ENCODE measurements around the gene TPT1.
"Not testable (repeated sequence)": the region's sequence is repeated elsewhere in the genome, so short reads cannot be mapped to it uniquely, and the experiment has no call there.

GRCh38 chr13:45390348-45390747 is 49.4 kb upstream of the TPT1 start:
- TF ChIP-seq, protein P1, sequence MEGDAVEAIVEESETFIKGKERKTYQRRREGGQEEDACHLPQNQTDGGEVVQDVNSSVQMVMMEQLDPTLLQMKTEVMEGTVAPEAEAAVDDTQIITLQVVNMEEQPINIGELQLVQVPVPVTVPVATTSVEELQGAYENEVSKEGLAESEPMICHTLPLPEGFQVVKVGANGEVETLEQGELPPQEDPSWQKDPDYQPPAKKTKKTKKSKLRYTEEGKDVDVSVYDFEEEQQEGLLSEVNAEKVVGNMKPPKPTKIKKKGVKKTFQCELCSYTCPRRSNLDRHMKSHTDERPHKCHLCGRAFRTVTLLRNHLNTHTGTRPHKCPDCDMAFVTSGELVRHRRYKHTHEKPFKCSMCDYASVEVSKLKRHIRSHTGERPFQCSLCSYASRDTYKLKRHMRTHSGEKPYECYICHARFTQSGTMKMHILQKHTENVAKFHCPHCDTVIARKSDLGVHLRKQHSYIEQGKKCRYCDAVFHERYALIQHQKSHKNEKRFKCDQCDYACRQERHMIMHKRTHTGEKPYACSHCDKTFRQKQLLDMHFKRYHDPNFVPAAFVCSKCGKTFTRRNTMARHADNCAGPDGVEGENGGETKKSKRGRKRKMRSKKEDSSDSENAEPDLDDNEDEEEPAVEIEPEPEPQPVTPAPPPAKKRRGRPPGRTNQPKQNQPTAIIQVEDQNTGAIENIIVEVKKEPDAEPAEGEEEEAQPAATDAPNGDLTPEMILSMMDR (IDR thresholded peaks at IDR 0.05; ENCODE audit: low read depth, low read length): not testable (repeated sequence)
- TF ChIP-seq EZH2phosphoT487 (IDR thresholded peaks at IDR 0.05; ENCODE audit: low read depth): not testable (repeated sequence)

All from OCI-LY3 (cell line).